DOHH2 (cell line): ENCODE results near the gene ZBTB3.

Experiments
- H3F3A ChIP-seq: fragments of 200-600 bp; sonication (generic), shearing (Covaris generic); 2 replicates; pipeline ENCODE4 v1.6.0; 2016; ENCODE audit warnings: antibody characterized with exemption, mild to moderate bottlenecking; ENCODE audit not compliant: control insufficient read depth, insufficient read depth
- H3K27ac ChIP-seq: fragments of 200-600 bp; sonication (generic); 2 replicates; pipeline ENCODE4 v1.5.1; 2014; ENCODE audit warnings: low read depth, mild to moderate bottlenecking, low read length, moderate library complexity
- H3K27me3 ChIP-seq: fragments of 200-600 bp; sonication (generic); 2 replicates; pipeline ENCODE4 v1.6.1; 2014; ENCODE audit warnings: mild to moderate bottlenecking, low read length, mixed read lengths; ENCODE audit not compliant: control insufficient read depth
- H3K36me3 ChIP-seq: fragments of 200-600 bp; sonication (generic); 2 replicates; pipeline ENCODE4 v1.6.1; 2014; ENCODE audit warnings: mild to moderate bottlenecking, low read length, moderate library complexity, mixed read lengths; ENCODE audit not compliant: control insufficient read depth
- H3K4me1 ChIP-seq: fragments of 200-600 bp; sonication (generic); 2 replicates; pipeline ENCODE4 v1.6.1; 2014; ENCODE audit warnings: mild to moderate bottlenecking, low read length, mixed read lengths; ENCODE audit not compliant: control insufficient read depth
- H3K4me2 ChIP-seq: fragments of 200-600 bp; sonication (generic); 2 replicates; pipeline ENCODE4 v1.6.0; 2014; ENCODE audit warnings: mild to moderate bottlenecking, low read length, moderate library complexity
- H3K4me3 ChIP-seq: fragments of 200-600 bp; sonication (generic); 2 replicates; pipeline ENCODE4 v1.5.1; 2014; ENCODE audit warnings: mild to moderate bottlenecking, low read length, mixed read lengths
- H3K79me2 ChIP-seq: fragments of 200-600 bp; sonication (generic); 2 replicates; pipeline ENCODE4 v1.6.1; 2014; ENCODE audit warnings: mild to moderate bottlenecking, low read length, mixed read lengths; ENCODE audit not compliant: control insufficient read depth
- H3K9me2 ChIP-seq: fragments of 200-600 bp; sonication (generic); replicated peaks from 2 replicates; pipeline ENCODE4 v1.6.1; 2014; ENCODE audit warnings: mild to moderate bottlenecking, low read length, mixed read lengths; ENCODE audit not compliant: control insufficient read depth
- H3K9me3 ChIP-seq: fragments of 200-600 bp; sonication (generic); 2 replicates; pipeline ENCODE4 v1.6.1; 2014; ENCODE audit warnings: antibody characterized with exemption, low read length, mixed read lengths; ENCODE audit not compliant: control insufficient read depth, insufficient read depth
- H4K20me1 ChIP-seq: fragments of 200-600 bp; sonication (generic); 2 replicates; pipeline ENCODE4 v1.6.0; 2014; ENCODE audit warnings: low read depth, mild to moderate bottlenecking, antibody characterized with exemption, low read length, moderate library complexity; ENCODE audit not compliant: control insufficient read depth, insufficient read depth
- EZH2phosphoT487 ChIP-seq: fragments of 200-600 bp; sonication (generic); IDR thresholded peaks from 2 replicates; pipeline ENCODE4 v1.6.1; 2017; ENCODE audit warnings: borderline replicate concordance, mild to moderate bottlenecking, antibody characterized with exemption, low read length, moderate library complexity, mixed read lengths
- TF ChIP-seq, protein P1 (sequence below): fragments of 200-600 bp; sonication (generic); IDR thresholded peaks from one replicate; pipeline ENCODE4 v1.5.1; 2014; ENCODE audit warnings: antibody characterized with exemption, mild to moderate bottlenecking, low read depth, low read length; ENCODE audit not compliant: poor library complexity, severe bottlenecking

Gene ZBTB3

GRCh38 chr11:62778441-62778840, 24.5 kb upstream of the ZBTB3 start:
- no peak overlapping the region for H3K4me3 ChIP-seq
- H3K9me2 ChIP-seq, result no peaks in the 10 kb centered on the region
- peaks cover 5% of the 10 kb centered on the region for H3K4me1 ChIP-seq
- no peak for TF ChIP-seq EZH2phosphoT487
- TF ChIP-seq, protein P1, sequence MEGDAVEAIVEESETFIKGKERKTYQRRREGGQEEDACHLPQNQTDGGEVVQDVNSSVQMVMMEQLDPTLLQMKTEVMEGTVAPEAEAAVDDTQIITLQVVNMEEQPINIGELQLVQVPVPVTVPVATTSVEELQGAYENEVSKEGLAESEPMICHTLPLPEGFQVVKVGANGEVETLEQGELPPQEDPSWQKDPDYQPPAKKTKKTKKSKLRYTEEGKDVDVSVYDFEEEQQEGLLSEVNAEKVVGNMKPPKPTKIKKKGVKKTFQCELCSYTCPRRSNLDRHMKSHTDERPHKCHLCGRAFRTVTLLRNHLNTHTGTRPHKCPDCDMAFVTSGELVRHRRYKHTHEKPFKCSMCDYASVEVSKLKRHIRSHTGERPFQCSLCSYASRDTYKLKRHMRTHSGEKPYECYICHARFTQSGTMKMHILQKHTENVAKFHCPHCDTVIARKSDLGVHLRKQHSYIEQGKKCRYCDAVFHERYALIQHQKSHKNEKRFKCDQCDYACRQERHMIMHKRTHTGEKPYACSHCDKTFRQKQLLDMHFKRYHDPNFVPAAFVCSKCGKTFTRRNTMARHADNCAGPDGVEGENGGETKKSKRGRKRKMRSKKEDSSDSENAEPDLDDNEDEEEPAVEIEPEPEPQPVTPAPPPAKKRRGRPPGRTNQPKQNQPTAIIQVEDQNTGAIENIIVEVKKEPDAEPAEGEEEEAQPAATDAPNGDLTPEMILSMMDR, result no peak
- no peaks in the 10 kb centered on the region for H4K20me1 ChIP-seq
- peaks cover 47% of the 10 kb centered on the region for H3K36me3 ChIP-seq
- no peak overlapping the region for H3K27ac ChIP-seq
- no peaks in the 10 kb centered on the region for H3K9me3 ChIP-seq
- H3K4me2 ChIP-seq, result no peak overlapping the region
- H3K79me2 ChIP-seq, result peaks cover 12% of the 10 kb centered on the region
- no peaks in the 10 kb centered on the region for H3F3A ChIP-seq
- H3K27me3 ChIP-seq, result no peaks in the 10 kb centered on the region

GRCh38 chr11:62777389-62777788, 23.4 kb upstream of the ZBTB3 start:
- Histone ChIP-seq H3K9me3 (no peaks in the 10 kb centered on the region), H3K4me3 (no peak overlapping the region), H3K4me1 (peaks cover 12% of the 10 kb centered on the region), H3K27me3 (no peaks in the 10 kb centered on the region), H3K36me3 (peaks cover 42% of the 10 kb centered on the region), H3K27ac (no peak overlapping the region), H3K4me2 (no peak overlapping the region), H3K9me2 (no peaks in the 10 kb centered on the region), H3F3A (no peaks in the 10 kb centered on the region), H3K79me2 (peaks cover 23% of the 10 kb centered on the region), H4K20me1 (no peaks in the 10 kb centered on the region)
- TF ChIP-seq EZH2phosphoT487, result no peak
- TF ChIP-seq, protein P1, result no peak

DNA sequence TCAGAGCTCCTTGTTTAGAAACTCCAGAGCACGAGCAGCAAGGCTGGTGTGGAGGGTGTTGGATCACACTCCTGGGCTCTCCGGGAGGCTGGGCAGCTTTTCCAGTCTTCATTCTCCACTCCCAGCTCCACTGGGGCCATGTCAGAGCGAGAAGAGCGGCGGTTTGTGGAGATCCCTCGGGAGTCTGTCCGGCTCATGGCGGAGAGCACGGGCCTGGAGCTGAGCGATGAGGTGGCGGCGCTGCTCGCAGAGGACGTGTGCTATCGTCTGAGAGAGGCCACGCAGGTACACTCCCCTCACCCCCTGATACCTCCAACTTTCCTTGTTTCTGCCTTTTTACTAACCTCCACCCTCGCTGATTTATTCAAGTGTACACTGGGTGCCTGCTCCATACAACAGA, 21.7 kb upstream of the ZBTB3 start:
- no peaks in the 10 kb centered on the region for H4K20me1 ChIP-seq
- TF ChIP-seq EZH2phosphoT487, result no peak
- TF ChIP-seq, protein P1, result no peak
- no peak overlapping the region for H3K4me3 ChIP-seq
- peaks cover 3% of the 10 kb centered on the region; the same call in 1 of the 2 replicates for H3F3A ChIP-seq
- H3K4me1 ChIP-seq, result peaks cover 19% of the 10 kb centered on the region
- no peak overlapping the region for H3K27ac ChIP-seq
- H3K27me3 ChIP-seq, result no peaks in the 10 kb centered on the region
- H3K79me2 ChIP-seq, result peaks cover 34% of the 10 kb centered on the region
- peaks cover 37% of the 10 kb centered on the region for H3K36me3 ChIP-seq
- no peaks in the 10 kb centered on the region for H3K9me2 ChIP-seq
- H3K4me2 ChIP-seq, result no peak overlapping the region
- H3K9me3 ChIP-seq, result no peaks in the 10 kb centered on the region

DNA sequence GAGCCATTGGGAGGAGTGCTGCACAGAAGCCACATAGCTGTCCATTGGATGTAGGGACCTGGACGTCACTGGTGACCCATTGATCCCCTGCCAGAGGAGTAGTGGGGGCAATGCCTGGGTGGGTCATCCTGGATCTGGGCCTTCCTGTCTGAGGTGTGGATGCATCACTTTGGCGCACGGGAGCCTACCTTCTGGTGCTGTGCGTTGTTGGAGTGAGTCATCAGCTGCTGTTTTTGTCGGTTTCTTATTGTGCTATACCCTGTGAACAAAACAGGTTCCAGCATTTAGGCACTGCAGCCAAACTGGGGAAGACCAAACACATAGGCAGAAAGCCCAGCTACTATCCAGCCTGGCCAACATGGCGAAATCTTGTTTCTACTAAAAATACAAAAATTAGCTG, 20.4 kb upstream of the ZBTB3 start:
- TF ChIP-seq, protein P1, result no peak
- no peak for TF ChIP-seq EZH2phosphoT487
- no peaks in the 10 kb centered on the region for H3K9me2 ChIP-seq
- no peaks in the 10 kb centered on the region for H3K27me3 ChIP-seq

More for the DNA sequence above, 20.4 kb upstream of the ZBTB3 start:
- Histone ChIP-seq H3K4me3 (no peak overlapping the region), H3K4me2 (no peak overlapping the region), H3K4me1 (peaks cover 31% of the 10 kb centered on the region), H3K9me3 (no peaks in the 10 kb centered on the region), H3K79me2 (peaks cover 37% of the 10 kb centered on the region), H3K36me3 (peaks cover 38% of the 10 kb centered on the region), H4K20me1 (no peaks in the 10 kb centered on the region), H3K27ac (no peak overlapping the region), H3F3A (peaks cover 13% of the 10 kb centered on the region)
